Stimulated activated CD4-positive, alpha-beta T cell treated with anti-CD3 and anti-CD28 coated beads, TNF-alpha, amount 100 ng/mL, for 24 hours (primary cell): ENCODE data around the gene TYMP.

Source experiments
- DNase-seq, 3 experiments: peaks; one replicate each; pipeline ENCODE4 v3.0.0-alpha.2; 2020; ENCODE audit warnings: low read depth in 3 of 3

Gene TYMP

DNA sequence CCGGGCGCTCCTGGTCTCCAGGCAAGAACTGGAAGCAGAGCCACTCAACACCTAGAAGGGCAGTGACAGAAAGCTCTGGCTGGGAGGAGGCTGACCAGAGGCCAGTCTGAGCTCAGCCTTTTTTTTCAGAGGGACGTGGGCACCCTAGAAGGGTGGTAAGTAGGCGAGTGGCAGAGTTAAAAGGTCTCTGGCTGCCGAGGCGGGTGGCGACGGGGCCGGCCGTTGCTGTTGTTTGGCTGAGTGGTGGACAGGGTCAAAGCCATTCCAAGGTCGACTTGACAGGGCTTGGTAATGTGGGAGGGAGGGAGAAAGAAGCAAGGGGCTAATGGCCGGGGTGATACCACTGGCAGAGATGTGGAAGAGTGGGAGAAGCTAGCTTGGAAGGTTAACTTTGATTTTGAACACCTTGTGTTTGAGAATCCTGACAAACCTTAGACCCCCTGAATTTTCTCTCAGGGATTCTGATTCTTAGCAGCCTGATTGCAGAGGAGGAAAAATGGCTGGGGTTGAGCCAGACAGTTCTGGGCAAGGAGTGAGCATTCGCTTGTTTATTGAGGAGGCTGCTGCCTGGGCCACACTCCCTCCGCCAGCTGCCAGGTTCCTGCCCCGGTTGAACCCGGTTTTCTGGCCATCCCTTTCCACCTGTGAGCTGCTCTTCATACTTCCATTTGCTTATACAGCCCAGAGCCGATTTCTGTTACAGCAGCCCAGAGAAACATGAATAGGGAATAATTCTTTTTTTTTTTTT, 33.8 kb upstream of the TYMP start:
- DNase-seq, result no peak

DNA sequence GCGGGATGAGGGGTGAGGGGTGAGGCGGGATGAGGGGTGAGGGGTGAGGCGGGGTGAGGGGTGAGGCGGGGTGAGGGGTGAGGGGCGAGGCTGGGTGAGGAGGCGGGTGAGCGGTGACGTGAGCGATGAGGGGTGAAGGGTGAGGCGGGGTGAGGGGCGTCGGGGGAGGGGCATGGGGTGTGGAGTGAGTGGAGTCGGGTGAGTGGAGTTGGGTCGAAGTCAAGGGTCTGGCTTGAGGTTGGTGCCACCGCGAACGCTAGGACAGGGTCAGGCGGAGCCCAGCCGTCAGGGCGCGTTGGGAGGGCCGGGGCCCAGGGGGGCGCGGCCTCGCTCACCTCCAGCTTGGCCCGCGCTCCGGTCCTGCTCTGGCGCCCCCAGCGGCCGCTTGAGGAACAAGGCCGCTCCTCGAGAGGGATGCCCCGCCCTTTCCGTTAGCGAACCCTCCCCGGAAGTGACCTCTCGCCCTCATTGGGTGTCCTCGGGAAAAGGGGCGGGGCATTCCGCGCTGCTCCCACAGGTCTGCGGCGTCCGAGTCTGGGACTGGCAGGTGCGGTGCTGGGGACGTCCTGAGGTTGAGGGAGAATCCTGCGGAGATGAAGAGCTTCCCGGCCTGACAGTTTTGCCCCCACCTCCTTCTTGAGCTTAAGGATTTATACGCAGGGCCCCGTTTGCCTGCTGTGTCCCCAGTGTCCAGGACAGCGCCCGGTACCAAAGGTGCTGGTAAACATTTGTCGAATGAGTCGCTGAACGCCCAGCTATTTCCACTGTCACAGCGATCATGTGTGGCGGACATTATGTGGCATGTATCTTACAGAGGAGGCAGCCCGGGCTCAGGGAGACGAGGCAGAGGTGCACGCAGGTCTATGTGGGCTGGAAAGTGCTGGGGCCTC, 33.0 kb upstream of the TYMP start, which contains the start of gene SYCE3:
Gene SYCE3 (minus strand): TSS at position 397 of the 890 bp plus-strand sequence. CDS start 6,514 bp downstream, outside the sequence.
- peak; percentile 94 to 98 (median 96) for DNase-seq

- no peak for DNase-seq
These were observed 31.9 kb upstream of the TYMP start for GRCh38 chr22:50561401-50562358.

GRCh38 chr22:50560034-50560433, 30.2 kb upstream of the TYMP start:
- DNase-seq, result no peak

GRCh38 chr22:50556703-50557102, 26.9 kb upstream of the TYMP start:
- DNase-seq, result no peak

DNA sequence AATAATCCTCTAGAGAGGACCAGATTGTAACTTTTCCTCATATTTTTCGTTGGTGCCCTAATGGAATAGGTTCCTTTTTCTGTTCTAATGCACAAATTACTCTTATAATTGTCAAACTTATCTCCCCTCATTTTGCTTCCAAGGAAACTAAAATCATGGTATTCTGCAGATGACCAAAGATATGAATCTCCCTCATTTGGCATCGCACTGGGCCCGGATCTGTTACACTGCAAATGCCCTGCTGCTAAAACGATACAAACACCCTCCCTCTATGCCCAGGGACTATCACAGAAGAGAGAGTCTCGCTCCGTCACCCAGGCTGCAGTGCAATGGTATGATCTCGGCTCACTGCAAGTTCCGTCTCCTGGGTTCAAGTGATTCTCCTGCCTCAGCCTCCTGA, 23.5 kb upstream of the TYMP start:
- no peak for DNase-seq

DNA sequence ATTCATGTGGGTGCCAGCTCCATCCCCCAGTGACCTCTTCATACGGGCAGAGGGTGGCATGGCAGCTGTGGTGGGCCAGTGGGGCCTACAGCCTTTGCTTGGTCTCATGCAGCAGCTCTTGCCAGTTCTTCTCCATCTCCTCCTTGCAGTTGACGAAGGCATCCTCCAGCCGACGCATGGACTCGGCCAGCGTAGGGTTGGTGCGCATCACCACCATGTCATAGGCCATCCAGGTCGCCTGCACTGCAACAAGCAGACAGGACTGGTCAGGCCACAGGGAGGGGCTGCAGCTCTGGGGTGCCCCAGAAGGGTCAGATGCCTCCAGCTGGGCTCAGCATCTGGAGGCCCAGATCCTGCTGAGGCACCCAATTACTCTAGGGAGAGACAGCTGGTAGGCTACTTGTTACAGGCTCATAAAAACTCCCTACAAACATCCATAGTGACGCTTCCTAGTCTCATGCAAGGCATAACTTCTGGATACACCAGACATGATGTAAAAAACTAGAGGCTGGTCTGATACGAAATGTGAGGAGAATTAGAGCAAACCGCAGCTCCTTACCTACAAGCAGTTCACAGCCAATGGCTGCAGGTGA, 21.4 kb upstream of the TYMP start:
- DNase-seq, result no peak

GRCh38 chr22:50550395-50550794, 20.6 kb upstream of the TYMP start:
- no peak for DNase-seq

GRCh38 chr22:50548921-50549790, 19.3 kb upstream of the TYMP start:
- no peak for DNase-seq

GRCh38 chr22:50548040-50548920, 18.5 kb upstream of the TYMP start:
- peak in 1 of 3 experiments; percentile 52 for DNase-seq

- no peak for DNase-seq
These were observed 17.6 kb upstream of the TYMP start for GRCh38 chr22:50547263-50547985.

- no peak for DNase-seq
These were observed 16.8 kb upstream of the TYMP start for GRCh38 chr22:50546326-50547262.

DNA sequence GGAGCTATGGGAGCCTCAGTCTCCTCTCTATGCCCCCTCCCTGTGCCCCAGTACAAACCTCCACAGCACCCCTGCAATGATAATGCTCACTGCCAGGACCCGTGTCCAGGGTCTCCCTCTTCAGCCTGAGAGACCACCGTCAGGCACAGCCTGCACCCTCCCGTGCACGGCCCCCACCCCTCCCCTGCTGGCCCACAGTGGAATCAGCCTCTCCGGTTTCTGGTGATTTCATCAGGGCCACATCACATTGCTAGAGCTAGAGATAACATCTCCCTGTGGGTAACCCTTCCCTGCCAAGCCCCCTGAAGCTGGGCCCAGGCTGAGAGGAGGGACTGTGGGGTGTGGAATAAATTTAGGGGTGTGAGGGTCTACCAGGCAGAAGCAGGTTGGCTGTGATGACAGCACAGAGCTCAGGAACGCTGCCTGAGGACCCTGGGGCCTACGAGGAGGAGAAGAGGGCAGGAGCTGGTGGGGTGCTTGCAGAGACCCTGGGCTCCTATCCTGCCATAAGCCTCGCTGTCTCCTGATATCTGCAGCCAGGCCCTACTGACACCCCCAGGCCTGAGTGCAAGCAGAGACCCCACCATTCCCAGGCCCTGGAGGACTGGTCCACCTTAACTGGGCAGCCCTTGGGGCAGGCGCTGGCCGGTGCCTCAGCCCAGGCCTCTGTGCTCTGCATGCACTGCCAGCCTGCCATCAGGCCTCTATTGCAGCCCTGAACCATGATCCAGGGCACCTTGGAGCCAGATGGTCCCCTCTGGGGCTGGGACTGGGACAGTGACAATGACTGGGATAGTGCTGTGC, 15.9 kb upstream of the TYMP start, which contains the start of gene KLHDC7B:
Gene KLHDC7B (plus strand): TSS at position 378 of the 804 bp plus-strand sequence. CDS start 345 bp downstream, at position 723.
- no peak for DNase-seq

- DNase-seq, result no peak
These were observed 15.0 kb upstream of the TYMP start for GRCh38 chr22:50544746-50545253.

- DNase-seq, result peak; percentile 66 to 83 (median 66)
These were observed 14.4 kb upstream of the TYMP start for GRCh38 chr22:50544078-50544745.
